ENCODE data around the gene EDAR.

- TF ChIP-seq CTCF (IDR thresholded peaks at IDR 0.05) (no peak), POLR2A (IDR thresholded peaks at IDR 0.05) (no peak)
Measured at GRCh38 chr2:109006971-109007370, 18.0 kb upstream of the EDAR start.

Data from Peyer's patch (tissue), 4 donors.